NCI-H1105 treated with DMSO at 0.1 percent for 48 hours (cell line): ENCODE results near the gene SORCS1.

Experiments
- DNase-seq: peaks from one replicate; lab custom pipeline; 2025; lab: John Stamatoyannopoulos, UW

Gene SORCS1

DNA sequence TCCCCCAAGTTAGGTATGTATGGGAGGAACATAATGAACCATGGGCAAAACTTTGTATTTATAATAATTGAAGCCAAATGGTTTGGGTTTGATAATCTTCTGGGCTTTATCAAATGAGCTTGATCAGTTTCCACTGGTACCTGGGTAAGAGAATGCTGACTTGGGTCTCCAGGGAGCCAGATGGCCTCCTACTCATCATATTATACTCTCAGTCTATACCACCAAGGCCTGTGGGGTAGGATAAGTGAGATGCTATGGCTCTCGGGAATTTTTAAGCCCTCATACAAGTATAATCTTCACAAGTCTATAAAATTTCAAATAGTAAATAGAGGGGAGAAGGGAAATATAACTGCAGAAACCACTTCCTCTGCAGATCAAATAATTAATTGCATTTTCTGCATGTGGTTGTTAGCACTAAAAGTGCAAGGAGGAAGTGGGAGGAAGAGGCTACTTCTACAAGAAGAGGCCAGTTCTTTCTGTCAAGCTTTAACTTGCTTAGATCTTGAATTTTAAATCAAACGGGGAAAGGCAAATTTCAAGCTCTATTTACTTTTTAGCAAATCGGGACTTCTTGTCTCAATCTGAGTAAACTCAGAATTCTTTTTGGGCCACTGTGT, 349.0 kb downstream of the SORCS1 start:
- DNase-seq = no peak

DNA sequence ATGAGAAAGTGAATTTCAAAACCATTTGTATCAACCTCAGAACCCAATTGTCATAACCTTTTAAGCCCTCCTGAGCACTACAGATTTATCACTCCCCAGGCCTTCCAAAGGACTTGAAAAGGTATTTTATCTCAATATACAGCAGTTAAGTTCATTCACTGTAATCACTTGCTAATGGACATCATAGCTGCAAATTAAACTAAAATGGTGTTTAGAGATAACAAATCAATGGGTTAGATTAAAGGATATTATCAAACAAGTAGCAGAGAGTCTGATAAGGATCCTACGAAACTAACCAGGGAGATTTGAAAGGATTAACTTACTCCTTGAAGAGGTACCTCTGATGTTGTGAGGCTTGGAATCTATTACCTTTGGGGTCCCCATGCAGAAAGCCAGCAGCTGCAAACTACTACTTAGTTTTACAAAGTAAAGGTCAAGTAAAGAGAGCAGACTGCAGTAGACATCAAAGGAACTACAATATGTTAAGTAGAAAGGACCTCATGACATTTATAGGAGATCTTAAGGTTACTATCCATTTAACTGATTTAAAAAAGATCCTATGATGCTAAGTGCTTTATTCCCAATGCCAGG, 359.4 kb downstream of the SORCS1 start:
- DNase-seq = no peak

DNA sequence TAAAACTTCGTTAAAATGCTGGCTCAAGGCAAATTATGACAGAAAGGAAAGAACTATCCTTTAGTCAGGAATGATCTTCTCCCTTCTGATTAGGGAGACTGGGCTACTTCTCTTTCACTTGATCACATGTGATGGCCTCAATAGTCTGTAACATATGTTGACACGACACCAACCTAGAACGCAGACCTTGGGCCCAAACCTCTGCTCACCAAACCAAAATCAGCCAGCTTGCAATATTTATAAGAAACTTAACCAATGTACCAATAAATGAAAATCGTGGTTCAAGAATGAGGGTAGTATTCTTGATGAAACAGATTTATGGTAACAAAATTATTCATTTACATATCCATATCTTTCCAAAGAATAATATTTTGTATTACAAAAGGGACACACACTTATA, 361.6 kb downstream of the SORCS1 start:
- no peak for DNase-seq

GRCh38 chr10:106799776-106800175, 364.7 kb downstream of the SORCS1 start:
- DNase-seq = no peak

GRCh38 chr10:106795619-106796018, 368.9 kb downstream of the SORCS1 start:
- DNase-seq = no peak

DNA sequence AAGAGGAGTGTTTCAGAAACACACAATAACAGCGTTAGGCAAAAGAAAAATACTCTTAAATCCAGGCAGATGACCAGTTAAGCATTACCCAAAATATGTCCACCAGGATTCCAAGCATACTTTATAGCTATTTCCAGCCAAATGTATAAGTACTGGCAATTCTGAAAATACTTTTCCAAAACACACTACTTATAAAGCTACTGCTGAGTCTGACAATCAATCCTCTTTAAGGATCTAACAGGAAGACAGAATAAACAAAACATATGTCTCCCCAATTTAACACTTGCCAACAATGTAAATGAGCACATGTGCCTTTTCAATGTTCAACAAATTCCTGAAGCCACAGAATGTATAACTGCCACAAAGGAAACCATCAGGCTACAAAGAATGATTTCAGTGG, 370.9 kb downstream of the SORCS1 start:
- no peak for DNase-seq

- DNase-seq = no peak
Measured at GRCh38 chr10:106789623-106790022, 374.9 kb downstream of the SORCS1 start.

DNA sequence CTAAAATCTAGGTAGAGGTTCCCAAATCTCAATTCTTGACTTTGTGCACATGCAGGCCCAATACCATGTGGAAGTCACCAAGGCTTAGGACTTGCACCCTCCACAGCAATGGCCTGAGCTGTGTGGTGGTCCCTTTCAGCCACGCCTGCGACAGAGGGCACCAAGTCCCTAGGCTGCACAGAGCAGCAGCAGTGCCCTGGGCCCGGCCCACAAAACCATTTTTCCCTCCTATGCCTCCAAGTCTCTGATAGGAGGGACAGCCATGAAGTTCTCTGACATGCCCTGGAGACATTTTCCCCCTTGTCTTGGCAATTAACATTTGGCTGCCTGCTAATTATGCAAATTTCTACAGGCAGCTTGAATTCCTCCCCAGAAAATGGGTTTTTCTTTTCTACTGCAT, 375.5 kb downstream of the SORCS1 start:
- no peak for DNase-seq

- no peak for DNase-seq
Measured at GRCh38 chr10:106785528-106785927, 379.0 kb downstream of the SORCS1 start.

DNA sequence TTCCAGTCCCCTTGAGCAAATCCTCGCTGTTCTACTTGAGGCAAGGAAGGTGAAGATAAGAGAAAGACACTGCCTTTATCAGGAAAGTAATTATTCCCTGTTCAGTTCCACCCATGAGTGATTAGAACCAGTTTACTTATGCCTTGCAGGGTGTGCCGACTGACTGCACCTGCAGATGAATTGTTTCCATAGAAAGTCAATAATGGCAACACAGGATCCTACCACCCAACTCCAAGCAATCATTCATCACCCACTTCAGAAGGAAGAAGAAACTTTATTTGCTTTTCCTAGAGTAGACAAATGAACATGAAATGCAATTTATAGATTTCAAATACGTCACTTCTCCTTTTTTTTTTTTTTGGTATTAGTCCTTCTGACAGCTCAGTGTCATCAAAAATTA, 383.9 kb downstream of the SORCS1 start:
- no peak for DNase-seq

DNA sequence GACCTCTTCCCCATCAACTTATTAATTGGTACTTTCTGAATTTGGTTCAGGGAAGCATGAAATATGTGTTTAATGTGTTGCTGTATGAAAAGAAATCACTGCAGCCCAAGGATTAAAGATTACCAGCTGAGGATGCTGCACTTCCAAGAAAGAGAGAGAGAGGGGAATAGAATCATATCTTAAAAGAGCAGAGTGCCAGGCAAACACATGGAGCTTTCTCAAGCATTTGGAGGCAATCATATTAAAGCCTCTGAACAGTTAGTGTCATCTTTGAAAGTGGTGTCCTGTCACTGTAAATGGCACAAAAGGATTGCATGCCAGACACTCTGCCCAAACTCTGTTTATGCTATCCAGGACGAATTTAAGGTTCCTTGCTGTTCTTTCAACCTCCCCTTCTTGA, 386.7 kb downstream of the SORCS1 start:
- DNase-seq = no peak

DNA sequence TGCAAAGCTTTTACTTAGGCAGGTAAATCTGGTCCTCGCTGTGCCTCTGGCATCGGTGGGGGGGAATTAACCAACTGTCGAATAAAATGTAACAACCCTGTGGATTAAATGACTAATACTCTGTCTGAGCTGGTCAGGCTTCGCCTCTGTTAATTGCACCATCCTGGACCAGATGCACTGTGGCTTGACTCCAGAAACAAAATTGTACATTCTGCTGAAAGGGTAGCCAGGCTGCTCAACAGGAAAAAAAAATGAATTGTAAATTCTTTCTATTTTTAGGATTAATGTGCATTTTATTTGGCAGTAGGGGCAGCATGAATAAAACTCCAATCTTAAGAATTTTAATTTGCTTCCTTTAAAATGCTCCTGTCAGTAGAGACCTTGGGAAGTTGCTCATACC, 389.4 kb downstream of the SORCS1 start:
- no peak for DNase-seq

DNA sequence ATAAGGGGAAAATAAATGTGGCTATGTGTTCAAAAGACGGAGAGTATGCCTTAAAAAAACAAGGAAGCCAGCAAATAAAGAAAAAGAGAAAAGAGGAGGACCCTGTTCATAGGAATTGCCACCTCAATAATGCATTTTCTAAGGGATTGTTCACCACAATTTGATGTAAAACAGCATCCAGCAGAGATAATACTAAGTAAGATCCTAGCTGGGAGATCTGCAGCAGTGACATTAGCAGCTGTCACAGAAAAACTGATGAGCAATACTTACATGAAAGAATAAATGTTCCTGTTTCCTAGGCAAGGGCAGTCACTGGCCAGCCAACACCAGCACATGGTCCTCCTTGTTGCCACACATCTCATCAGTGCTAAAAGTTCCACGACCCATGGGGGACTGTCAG, 391.5 kb downstream of the SORCS1 start:
- DNase-seq = no peak

GRCh38 chr10:106771154-106771553, 393.4 kb downstream of the SORCS1 start:
- DNase-seq = no peak

- DNase-seq = no peak
Measured at GRCh38 chr10:106768204-106768603, 396.3 kb downstream of the SORCS1 start.

GRCh38 chr10:106765928-106766327, 398.6 kb downstream of the SORCS1 start:
- no peak for DNase-seq

DNA sequence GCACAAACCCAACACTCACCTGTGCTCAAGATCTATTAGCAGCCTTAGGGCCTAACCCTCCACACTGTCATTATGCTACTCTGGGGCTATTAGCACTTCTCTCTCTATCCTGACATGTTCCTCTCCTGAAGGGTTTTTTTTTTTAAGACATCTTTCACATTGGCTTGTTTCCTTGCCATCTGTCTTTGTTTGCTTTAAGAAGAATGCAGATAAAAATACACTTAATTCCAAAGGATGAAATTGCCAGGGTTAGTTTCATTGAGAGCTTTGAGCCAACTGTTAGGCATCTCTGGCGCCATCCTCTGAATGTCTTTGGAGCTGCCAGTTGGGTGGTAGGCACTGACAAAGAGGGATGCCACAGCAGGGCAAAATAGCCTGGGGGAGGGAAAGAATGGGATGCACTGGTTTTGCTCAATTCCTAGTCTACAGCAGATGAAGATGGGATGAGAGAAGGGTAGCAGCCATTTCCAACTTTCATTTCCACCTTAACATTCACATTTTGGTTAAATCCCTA, 399.2 kb downstream of the SORCS1 start:
- DNase-seq = no peak

DNA sequence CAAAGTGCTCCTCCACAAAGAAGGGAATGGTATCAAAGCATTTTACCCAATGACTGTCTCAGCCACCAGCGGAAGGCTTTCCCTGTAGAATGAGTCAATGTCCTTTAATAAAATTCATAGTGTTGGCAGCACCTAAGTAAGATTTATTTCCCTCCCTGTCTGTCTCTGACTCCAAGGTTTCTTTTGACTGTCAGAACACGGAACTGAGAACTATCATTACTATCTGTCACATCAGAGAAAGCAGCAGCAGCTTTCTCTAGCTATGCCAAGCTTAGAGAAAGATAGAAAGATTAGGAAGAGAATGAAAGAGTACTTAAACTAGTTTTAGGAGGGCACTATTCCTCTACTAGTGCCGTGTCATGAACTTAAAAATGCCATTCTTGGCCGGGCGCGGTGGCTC, 400.1 kb downstream of the SORCS1 start:
- DNase-seq = no peak

DNA sequence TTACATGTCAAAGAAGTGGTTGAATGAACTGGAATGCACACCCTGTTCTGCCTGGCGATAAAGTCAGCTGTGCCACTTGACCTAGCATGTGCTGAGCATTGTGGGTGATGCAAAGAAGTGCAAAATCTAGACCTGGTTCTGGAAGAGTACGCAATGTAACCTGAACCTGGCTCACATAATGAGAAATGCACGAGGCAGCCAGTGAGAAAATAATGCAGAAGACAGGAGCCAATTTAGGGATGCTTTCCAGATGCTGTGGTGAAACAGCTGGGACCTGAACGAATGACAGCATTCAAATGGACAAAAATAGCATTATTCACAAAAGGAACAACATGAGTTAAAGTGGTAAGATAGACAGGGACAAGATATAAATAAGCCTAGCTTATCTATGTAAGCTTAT, 402.6 kb downstream of the SORCS1 start:
- no peak for DNase-seq

DNA sequence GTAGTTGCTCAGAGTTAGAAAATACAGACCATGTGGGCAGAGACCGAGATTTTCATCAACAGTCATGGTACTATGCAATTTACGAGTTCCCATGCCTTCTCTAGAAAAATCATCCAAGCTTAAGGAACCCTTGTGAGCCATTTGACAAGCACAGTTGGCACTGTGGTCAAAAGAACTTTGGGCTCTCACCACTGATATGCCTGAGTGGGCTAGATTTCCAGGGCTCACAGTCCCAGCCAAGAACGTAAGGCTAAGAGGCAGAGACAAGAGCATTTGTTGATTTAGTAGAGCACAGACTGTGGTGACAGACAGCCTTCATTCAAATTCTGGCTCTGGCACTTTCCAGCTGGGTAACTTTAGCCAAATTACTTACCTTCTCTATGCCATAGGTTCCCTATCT, 407.0 kb downstream of the SORCS1 start:
- no peak for DNase-seq

DNA sequence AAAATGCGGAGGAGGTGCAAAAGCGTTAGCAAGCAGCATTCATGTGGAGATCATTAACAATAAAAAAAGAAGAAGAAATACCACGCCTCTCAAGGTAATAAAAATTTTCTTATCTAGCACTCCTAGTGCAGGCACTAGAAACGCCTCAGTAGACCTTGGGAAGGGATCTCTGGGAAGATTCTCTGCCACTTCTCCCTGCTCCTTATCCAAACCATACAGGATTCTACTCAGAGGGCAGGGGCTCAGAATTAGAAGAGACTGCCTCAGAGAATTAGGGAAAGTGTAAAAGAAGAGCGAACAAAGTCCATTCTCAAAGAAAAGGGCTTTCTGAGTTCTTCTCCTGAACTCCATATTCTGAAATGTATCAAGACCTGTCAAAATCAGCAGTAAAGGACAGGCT, 413.4 kb downstream of the SORCS1 start:
- no peak for DNase-seq

- no peak for DNase-seq
Measured at GRCh38 chr10:106746868-106747267, 417.6 kb downstream of the SORCS1 start.

DNA sequence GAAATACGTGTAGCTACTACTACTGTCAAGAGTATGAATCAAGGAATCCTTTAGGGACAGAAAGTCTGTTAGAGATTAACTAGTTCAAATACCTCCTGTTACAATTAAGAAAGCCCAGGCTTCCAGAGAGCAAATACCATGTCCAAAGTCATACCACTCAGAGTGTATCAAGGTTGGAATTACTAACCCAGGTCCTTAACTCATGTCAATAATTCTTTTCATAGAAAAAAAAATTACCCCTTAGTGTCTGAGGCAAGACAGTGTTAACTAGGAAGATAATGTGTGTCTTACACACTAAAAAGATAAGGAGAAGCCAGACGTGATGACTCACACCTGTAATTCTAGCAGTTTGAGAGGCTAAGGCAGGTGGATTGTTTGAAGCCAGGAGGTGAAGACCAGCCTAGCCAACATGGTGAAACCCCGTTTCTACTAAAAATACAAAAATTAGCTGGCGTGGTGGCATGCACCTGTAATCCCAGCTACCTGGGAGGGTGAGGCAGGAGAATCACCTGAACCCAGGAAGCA, 423.4 kb downstream of the SORCS1 start:
- DNase-seq = no peak

DNA sequence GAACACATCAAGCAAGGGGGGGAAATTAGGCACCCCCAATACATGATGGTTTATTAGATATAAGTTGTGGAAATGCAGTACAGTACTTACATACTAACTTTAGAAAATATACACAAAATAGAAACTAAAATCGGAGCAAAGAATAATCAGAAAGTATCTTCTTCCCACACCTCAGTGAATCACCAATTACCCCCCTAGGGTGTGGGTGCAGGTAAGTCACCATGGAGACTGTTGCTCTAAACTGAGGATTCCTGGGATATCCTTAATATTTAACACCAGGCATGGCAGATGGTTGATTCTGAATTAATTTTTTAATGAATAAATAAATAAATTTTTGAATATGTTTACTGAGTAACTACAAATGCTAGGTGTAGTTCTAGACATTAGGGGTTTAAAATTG, 424.4 kb downstream of the SORCS1 start:
- no peak for DNase-seq
